GM12875 (cell line): ENCODE measurements around the gene ALS2.

Experiments
- H3K4me3 ChIP-seq: one replicate; pipeline ENCODE4 v1.5.1; 2011; ENCODE audit warnings: low read depth, low read length, control low read depth
- TF ChIP-seq, protein P1 (sequence below): IDR thresholded peaks from 2 replicates; pipeline ENCODE4 v1.5.1; 2011; ENCODE audit warnings: low read depth, mild to moderate bottlenecking, control low read depth, inconsistent platforms, low read length, moderate library complexity, borderline replicate concordance; ENCODE audit not compliant: insufficient read depth

ALS2 gene

DNA sequence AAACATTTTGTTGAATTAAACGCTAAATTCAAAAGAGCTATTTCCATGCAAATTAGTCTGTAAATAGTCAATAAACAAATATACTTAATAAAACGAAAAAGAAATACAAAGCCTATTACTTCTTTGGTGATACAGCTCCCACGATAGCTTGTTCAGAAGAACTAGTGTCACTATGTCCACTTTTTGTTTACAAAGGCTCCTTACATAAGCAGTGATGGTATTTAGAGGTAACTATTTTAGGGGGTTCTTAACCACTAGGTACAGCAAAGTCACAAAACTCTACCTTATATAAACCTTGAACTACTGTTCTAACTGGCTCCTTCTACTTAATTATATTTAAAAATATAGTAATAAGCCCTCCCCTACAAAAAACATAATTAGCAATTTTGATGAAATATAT, 21.9 kb downstream of the ALS2 start:
- TF ChIP-seq, protein P1, sequence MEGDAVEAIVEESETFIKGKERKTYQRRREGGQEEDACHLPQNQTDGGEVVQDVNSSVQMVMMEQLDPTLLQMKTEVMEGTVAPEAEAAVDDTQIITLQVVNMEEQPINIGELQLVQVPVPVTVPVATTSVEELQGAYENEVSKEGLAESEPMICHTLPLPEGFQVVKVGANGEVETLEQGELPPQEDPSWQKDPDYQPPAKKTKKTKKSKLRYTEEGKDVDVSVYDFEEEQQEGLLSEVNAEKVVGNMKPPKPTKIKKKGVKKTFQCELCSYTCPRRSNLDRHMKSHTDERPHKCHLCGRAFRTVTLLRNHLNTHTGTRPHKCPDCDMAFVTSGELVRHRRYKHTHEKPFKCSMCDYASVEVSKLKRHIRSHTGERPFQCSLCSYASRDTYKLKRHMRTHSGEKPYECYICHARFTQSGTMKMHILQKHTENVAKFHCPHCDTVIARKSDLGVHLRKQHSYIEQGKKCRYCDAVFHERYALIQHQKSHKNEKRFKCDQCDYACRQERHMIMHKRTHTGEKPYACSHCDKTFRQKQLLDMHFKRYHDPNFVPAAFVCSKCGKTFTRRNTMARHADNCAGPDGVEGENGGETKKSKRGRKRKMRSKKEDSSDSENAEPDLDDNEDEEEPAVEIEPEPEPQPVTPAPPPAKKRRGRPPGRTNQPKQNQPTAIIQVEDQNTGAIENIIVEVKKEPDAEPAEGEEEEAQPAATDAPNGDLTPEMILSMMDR: no peak
- H3K4me3 ChIP-seq: no peak overlapping the region

DNA sequence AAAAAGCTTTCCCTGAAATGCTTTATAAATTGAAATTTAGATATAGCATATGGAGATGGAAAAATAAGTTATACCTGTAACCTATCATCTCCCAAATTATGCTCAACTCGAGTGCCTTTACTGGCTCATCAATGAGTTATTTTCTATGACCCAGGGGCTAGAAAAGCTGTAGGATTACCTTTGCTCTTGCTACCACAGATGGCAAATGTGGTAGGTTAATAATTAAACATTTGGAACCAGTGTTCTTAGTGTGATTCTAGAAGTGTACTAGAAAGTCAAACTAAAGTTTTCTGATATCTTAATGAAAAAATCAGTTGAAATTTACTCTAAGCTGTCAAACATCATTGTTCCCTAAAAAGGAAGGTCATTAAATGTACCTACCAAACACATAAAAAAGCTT, 22.5 kb downstream of the ALS2 start:
- H3K4me3 ChIP-seq: no peak overlapping the region
- TF ChIP-seq, protein P1: no peak

DNA sequence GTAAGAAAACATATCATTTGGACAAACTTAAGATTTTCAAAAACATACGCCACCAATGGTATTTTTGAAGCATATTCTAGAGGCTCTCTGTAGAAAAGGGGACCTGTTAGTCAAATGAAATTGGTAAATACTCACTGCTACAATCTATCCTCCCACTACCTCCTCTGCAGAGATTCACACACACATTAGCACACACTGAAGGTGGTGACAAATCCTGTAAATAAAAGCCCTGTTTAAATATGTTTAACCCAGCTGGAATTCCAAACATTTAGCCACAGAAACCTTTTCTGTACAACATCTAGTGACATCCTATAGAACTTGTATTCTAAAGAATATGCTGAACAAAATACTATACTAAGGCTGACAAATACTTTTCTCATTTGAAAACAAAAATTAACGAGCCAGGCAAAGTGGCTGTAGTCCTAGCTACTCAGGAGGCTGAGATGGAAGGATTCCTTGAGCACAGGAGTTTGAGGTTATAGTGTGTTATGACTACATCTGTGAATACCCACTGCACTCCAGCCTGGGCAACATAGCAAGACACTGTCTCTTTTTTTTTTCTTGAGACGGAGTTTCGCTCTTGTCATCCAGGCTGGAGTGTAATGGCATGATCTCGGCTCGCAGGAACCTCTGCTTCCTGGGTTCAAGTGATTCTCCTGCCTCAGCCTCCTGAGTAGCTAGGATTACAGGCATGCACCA, 25.9 kb downstream of the ALS2 start:
- TF ChIP-seq, protein P1: no peak
- no peak overlapping the region for H3K4me3 ChIP-seq

DNA sequence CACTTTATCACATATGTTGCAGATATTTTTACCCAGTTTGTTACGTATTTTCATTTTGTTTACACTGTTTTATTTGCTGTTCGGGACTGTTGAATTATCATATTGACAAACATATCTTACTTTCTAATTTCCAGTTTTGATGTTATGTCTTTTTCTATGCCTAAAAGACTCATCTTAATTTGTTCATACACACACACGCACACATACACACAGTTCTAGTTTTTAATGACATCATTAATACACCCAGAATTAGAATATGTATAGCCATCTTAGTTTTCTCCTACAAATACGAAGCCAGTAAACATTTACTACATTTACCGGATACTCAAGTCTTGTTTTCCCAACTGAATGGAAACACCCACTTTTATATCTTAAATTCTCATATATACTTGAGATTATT, 29.2 kb downstream of the ALS2 start:
- TF ChIP-seq, protein P1: no peak
- H3K4me3 ChIP-seq: no peak overlapping the region

DNA sequence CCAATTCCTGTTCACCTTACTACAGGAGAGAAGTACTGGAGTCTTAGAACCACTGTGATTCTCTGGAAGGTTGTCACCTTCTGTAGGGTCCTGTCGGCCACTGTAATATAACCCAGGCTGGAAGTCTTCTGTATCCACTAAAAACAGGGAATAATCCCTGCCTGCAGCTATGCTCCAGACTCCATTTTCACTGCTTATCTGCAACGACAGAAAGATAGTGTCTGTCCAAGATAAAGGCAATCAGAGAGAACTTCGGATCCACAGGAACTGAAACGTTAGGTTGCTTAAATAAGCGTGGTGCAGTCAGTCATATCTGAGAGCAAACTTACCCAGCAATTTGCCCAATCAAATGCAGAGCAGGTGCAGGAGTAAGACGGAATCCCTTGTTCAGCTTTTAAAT, 34.2 kb downstream of the ALS2 start:
- TF ChIP-seq, protein P1: no peak
- no peak overlapping the region for H3K4me3 ChIP-seq

DNA sequence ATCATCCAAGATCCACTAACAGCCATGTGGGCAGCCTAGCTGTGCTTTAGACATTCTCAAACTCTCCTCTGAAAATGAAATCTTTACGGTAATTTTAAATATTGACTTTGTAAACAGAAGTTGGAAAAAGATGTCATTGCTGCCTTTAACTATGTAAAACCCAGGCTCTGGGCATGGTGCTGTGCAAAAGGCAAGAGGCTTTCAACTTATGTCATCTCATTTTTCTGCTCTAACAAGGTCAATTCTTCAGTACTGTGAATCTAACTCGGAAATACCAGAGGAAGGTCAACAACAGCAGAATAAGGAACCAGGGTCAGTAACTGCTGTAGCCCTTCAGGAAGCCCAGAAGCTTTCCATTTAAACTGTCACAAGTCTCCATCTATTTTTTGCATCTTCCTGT, 45.2 kb downstream of the ALS2 start:
- H3K4me3 ChIP-seq: no peak overlapping the region
- TF ChIP-seq, protein P1: no peak

DNA sequence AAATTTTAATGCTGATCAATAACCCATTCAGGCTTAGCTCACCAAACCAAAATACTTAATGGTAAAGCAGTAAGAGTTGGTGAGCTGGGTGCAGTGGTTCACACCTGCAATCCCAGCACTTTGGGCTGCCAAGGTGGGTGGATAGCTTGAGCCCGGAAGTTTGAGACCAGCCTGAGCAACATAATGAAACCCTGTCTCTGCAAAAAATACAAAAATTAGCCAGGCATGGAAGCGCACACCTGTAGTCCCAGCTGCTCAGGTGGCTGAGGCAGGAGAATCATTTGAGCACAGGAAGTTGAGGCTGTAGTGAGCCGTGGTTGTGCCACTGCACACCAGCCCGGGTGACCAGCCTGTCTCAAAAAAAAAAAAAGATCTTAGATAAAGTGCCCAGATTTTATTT, 46.6 kb downstream of the ALS2 start:
- H3K4me3 ChIP-seq: no peak overlapping the region
- TF ChIP-seq, protein P1: no peak
